Germinal center (tissue), 1 donor: ENCODE measurements around the gene CNPY4.

Source experiments
- DNase-seq: peaks from one replicate; pipeline ENCODE4 v3.0.0; 2012; ENCODE audit warnings: mixed read lengths, low spot score

The CNPY4 gene

DNA sequence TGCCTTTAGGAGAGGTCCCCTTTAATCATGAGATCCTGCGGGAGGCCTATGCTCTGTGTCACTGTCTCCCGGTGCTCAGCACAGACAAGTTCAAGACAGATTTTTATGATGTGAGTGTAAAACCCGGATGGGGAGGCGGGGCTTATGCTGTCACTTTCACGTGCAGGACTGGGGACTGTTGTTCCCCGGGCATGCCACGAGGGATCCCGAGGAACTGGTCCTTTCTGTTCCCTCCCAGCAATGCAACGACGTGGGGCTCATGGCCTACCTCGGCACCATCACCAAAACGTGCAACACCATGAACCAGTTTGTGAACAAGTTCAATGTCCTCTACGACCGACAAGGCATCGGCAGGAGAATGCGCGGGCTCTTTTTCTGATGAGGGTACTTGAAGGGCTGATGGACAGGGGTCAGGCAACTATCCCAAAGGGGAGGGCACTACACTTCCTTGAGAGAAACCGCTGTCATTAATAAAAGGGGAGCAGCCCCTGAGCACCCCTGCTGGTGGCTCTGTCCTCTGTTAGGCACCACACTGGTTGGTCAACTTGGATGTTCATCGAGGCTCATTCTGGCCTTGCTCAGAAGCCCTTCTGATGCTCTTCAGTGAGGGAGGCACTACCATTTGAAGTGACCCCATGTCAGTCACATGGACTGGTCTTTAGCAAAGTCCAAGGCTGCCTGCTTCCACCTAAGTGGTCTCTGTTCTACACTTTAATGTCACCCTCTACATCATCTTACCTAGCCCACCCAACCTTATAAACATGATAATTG, 27.8 kb upstream of the CNPY4 start:
- DNase-seq: no peak

DNA sequence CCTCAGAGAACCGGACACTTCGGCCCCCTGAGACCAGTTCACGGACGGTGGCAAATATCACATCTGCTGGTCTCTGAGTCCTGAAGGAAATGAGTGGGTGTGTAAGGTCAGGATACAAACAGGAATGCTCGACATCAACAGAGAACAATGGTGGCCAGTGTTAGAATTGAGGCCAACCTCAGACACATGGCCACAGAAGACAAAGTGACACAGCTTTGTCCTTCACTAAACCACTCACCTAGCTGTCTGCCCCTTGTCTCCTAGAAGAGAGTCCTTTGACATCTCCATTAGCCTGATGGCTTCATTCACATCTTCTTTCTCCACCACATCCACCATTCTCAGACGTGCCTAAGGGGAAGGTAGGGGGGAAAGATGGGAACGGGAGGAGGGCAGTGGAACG, 26.4 kb upstream of the CNPY4 start:
- DNase-seq: no peak

DNA sequence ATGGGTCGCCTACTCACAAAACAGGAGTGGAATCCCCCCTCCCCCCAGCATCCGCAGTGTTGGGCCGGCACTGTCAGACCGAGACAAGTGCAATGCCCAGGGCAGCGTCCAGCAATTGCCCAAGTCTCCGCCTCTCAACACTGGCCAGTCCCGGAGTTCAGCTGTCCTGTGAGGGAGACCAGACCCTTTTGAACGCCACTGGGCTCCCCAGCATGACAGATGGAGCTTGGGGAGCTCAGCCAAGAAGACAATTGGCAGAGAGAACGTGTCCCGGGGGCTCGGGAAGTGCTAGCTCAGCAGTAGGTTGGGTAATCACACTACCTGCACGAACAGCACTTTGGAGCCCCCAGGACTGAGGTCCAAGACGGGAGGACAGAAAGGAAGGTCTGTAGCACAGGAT, 25.9 kb upstream of the CNPY4 start:
- DNase-seq: no peak

DNA sequence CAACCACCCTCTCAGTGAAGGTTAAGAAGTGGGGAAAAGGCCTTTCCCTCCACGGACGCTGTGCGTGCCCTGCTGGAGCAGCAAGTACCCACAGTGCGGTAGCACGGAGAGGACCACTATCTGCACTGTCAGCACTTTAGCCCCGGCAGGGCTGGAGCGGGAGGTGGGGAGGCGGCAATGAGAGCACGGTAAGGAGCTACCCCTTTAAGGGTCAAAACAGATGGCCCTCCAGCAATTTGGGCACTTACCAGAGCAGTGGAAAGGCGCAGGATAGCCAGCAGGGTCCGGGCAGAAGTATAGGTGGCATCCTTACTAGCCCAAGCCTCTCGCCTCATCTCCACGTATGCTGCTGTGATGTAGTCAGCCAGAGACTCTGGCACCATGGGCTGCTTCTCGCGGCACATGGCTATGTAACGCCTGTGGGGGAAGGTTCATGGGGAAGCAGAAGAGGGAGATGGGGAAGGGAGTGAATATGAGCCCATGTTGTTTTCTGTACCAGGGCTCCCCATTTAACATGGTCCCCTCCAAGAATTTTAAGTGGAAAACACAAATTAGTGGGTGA, 25.4 kb upstream of the CNPY4 start:
- no peak for DNase-seq

DNA sequence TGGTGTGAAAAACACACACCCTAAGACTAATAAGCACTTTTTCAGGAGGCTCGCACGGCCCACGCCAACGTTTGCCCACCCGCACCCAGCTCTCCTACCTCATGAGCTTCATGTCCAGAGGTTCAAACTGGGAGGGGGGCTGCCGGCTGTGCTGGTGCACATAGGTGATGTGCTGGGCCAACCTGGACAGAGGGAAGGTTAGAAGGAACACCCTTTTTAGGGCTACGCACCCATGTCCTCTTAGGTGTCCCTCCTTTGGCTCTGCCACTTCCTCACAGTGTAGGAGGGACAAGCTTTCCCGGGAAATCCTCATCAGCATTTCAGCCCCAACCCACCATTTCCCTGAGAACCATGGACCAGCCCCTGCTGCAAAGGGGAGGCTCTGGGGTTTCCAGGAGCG, 24.1 kb upstream of the CNPY4 start:
- no peak for DNase-seq

DNA sequence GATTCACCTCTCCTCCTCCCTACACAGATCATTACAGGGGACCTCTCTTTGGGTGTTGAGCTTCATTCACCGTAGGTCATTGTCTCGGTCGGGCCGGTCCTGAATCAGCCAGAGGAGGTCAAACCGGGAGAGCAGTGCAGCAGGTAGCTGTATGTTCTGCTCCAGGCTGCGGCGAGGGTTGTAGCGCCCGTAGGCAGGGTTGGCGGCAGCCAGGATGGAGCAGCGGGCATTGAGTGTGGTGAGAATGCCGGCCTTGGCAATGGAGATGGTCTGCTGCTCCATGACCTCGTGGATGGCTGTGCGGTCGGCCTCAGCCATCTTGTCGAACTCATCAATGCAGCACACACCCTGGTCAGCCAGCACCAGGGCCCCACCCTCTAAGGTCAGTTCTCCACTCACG, 23.7 kb upstream of the CNPY4 start:
- DNase-seq: no peak

DNA sequence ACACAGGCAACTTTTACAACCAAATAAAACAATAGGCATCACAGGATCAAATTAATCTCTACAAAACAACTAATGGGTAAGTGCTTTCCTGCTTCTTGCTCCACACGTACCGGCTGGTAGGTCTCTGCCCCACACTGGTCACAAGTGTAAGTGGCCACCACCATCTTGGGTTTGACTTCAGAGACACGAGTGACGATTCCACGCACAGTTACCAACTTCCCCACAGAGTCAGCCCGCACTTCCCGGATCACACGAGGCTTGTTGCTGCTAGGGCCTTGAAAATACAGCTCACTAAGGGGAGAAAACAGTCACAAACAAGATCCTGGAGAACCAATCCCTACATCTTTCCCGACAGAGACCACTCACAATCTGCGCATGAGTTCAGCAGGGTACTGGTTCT, 20.5 kb upstream of the CNPY4 start:
- no peak for DNase-seq

DNA sequence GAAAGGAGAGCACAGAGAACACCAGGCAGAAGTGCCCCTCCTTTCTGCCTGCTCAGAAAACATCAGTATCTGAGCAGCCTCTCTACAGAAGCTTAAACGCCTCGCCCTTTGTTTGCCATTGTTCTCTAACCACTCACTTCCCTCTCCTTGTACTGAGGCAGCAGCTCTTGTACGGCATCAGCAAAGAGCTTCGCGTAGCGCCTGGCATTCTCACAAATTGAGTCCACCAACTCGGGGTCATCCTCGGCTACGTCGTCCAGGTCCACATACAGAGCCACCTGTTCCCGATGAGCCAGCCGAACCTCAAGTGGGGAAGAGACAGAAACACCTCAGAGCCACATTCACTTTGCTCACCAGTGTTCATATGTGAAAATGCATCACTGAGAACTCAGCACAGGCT, 20.0 kb upstream of the CNPY4 start:
- DNase-seq: no peak

DNA sequence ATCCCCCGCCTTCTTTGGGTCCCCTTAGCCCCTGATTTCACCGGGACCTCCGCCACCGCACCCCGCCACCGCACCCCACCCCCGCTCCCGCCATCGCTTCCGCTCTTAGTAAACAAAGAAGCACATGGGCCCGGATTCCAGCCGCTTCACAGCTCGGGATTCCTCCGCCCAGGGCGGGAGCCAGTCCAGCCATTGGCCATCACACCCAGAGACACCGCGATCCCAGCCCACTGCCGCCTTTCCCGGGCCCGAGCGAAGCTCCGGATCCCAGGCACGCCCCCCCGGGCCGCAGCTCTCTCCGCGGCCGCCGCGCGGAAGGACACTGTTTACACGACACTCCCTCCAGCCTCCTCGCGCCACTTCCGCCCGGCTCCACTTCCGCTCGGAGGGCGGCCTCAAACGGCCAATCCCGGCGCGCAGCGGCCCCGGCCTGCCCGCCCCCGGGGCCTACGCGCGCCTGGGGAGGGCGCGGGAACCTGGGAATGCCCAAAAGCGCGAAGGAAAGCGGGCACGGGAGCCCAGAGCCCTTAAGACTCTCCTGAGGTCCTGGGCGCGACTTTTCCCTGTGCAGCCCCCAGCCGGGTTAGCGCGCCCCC, 18.9 kb upstream of the CNPY4 start:
- DNase-seq: peak; percentile 95

DNA sequence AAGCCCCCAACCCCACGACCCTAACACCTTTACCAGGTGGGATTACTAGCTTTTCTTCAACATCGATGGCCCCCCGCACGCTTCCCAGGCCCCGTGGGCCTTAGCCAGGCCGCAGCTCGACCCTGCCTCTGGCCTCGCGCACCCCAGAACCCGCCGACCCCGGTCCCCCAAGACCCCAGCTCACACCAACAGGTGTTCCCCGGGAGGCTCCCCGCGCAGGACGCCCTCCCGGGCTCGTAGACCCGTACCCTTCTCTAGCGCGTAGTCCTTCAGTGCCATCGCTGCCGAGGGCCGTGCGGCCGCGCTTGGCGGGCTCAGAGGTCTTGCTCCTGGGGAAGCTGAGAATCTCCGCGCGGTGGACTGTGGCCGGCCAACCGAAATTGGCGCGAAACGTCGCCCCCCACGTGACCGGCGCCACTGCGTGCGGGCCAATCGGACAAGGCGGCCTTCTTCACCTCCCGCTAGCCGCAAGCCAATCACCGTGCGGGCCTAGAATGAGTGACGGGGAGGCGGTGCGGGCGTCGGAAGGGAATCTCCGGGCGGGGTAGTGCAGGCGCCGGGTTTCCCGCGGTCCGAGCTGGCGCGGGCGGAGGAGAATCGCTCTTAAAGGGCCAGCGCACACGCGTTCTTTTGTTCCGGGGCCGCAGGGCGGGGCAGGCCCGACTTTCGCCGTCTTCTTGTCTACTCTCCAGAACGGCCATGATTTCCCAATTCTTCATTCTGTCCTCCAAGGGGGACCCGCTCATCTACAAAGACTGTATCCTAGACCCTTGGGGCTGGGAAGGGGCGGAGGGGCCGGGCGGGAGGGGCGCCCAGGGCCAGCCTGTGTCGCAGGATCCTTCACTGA, 18.2 kb upstream of the CNPY4 start, which contains the start of the genes AP4M1 and MCM7:
TSS of gene AP4M1 (plus strand) at position 628 of the 847 bp plus-strand sequence. CDS start at position 700, 72 bp downstream.
TSS of gene MCM7 (minus strand) at position 382 of the 847 bp plus-strand sequence. CDS start at position 279, 103 bp downstream.
- peak; percentile 99 for DNase-seq

DNA sequence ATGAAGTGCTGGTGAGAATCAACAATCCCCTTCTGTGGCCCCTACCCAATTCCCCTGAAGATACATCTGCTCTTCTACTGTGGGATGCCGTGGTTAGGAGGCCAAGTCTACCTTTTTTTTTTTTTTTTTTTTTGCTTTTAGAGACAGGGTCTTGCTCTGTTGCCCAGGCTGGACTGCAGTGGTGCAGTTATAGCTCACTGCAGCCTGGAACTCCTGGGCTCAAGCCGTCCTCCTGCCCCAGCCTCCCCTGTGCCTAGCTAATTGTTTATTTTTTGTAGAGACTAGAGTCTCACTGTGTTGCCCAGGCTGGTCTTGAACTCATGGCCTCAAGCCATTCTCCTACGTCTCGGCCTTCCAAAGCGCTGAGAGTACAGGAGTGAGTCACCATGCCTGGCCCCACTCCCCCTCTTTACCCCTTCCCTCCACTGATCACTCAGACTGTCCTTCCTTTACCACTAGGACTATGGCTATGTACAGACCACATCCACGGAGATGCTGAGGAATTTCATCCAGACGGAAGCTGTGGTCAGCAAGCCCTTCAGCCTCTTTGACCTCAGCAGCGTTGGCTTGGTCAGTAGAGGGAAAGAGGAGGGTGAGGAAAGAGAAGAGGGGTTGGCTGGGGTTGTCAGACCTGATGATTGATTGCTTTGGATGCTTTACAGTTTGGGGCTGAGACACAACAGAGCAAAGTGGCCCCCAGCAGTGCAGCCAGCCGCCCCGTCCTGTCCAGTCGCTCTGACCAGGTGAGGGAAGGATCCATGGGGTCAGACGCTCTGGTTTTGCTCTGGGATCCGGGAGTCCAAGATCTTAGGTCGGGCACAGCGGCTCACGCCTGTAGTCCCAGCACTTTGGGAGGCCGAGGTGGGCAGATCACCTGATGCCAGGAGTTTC, 16.2 kb upstream of the CNPY4 start:
- no peak for DNase-seq

DNA sequence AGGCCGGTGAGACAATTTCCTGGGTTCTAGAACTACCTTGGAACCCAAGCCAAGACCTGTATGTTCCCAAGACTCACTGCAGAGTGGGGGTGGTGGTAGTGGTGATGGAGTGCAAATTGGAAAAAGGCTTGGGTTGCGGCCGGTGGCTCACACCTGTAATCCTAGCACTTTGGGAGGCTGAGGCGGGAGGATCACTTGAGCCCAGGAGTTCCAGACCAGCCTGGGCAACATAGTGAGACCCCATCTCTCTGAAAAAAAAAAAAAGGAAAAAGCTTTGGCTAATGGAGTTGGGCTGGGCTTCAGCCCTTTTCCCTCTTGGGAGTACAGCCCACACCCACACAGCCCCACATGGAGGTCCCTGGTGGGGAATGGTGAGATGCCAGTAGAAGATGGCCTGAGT, 13.9 kb upstream of the CNPY4 start:
- DNase-seq: no peak

DNA sequence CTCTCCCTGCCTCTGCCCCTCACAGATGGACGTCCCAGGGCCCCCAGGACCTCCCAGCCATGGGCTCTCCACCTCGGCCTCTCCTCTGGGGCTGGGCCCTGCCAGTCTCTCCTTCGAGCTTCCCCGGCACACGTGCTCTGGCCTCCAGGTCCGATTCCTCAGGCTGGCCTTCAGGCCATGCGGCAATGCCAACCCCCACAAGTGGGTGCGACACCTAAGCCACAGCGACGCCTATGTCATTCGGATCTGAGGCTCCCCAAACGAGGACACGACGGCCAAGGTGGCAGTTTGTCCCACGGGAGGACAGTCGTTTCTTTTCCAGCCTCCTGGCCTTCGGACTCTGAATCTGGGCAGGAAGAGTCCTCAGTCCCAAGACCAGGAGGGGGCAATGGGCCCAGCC, 12.8 kb upstream of the CNPY4 start:
- no peak for DNase-seq

DNA sequence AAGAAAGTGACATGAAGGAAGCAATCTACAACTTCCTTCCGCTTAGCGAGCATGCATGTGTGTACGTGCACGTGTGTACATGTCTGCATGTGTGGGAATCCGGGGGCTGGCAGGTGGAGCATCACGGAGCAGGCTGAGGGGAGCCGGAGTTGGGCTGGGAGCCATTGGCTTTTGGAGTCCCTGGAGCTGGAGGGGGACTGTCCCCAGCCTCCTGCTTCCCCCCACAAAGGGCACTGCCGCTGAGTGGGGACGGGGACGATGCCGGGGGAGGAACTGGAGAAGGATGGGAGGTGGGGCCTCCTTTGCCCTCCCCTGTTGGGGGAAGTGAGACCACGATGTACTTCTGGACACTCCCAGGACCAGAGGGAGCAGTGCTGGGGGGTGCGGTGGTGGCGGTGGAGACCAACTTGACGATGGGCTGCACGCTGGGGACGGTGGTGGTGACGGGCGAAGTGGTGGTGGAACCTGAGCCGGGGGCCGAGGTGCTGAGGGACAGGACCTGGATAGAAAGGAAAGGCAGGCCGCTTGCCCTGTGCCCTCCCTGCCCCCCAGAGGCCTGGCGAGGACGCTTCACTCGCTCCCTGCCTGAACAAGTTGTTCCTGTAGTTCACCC, 12.2 kb upstream of the CNPY4 start:
- no peak for DNase-seq

DNA sequence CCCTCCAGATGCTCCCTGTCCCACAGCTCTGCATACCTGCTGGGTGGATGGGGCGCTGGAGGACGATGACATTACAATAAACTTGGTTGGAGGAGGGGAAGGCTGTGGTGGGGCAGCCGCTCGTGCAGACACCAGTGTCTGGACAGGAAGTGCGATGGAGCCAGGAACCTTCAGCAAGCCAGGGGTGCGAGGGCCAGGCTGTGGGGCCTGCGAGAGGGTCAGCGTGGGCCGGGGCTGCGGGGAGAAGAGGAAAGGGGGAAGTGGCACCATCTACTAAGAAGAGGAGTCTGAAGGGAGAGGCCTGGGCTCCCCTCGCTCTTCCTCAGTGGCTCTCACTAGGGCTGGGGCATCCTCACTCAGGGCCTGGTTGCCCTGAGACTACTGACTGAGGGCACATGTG, 11.5 kb upstream of the CNPY4 start:
- DNase-seq: no peak

DNA sequence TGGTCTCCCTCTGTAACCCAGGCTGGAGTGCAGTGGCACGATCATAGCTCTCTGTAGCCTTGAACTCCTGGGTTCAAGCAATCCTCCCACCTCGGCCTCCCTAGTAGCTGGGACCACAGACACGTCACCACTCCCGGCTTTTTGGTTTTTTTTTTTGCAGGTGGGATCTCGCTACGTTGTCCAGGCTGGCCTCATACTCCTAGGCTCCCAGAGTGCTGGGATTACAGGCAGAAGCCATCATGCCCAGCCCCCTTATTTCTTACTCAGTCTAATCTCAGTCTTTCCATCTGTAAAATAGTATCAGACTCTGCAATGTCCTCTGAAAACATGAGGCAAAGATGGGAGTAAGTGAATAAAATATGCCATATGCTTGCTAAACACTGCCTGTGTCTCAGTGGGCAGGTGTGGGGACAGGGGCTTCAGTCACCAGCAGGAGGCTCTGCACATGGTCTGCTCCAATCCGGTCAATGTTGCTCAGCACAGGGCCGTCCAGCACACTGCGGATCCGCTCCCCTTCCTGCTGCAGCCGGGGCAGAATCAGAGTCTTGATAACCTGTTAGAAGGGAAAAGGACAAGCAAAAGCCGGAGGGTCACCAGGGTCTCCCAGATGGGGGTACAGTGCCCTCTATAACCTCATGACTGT, 9.8 kb upstream of the CNPY4 start:
- no peak for DNase-seq

DNA sequence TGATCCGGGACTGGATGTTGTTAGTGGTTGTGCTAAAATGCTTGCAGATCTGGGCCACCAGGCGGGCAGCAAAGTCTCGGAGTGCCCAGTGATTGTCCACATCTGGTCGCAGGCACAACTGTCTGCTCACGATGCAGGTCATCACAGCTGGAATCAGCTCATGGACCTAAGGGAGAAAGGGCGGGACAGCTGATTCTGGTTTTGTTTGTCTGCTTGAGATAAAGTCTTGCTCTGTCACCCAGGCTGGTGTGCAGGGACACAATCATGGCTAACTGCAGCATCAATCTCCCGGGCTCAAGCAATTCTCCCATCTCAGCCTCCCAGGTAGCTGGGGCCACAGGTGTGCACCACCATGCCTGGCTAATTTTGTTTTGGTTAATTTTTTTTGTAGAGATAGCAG, 8.3 kb upstream of the CNPY4 start:
- DNase-seq: no peak

DNA sequence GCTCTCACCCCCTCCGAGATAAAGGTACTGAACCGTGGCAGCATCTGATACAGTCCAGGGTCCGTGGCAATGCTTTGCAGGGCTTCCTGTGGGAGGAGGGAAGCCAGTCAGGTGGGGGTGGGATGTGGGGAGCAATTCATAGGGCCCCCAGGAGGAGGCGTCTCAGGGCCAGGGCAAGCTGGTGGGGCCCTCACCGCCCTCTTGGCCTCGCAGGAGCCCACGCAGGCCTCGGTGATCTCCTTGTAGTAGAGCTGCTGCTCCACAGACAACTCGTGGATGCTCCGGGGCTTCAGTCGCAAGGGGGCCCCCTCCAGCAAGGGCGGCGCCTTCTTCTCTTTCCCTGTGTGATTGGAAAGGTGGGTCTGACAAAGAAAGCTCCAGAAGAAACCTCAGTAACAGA, 7.5 kb upstream of the CNPY4 start:
- no peak for DNase-seq

DNA sequence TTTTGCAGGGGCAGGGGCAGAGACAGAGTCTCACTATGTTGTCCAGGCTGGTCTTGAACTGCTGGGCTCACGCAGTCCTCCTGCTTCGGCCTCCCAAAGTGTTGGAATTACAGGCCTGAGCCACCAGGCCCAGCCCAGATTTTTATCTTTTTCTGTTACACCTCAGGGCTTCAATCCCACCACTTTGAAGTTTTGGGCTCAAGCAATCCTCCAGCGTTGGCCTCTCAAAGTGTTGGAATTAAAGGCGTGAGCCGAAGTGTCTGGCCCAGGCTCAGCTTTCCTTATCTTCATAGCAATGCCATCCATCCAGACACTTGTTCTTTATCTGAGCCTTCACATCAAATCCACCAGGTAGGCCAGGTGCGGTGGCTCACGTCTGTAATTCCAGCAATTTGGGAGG, 4.4 kb upstream of the CNPY4 start:
- DNase-seq: no peak

DNA sequence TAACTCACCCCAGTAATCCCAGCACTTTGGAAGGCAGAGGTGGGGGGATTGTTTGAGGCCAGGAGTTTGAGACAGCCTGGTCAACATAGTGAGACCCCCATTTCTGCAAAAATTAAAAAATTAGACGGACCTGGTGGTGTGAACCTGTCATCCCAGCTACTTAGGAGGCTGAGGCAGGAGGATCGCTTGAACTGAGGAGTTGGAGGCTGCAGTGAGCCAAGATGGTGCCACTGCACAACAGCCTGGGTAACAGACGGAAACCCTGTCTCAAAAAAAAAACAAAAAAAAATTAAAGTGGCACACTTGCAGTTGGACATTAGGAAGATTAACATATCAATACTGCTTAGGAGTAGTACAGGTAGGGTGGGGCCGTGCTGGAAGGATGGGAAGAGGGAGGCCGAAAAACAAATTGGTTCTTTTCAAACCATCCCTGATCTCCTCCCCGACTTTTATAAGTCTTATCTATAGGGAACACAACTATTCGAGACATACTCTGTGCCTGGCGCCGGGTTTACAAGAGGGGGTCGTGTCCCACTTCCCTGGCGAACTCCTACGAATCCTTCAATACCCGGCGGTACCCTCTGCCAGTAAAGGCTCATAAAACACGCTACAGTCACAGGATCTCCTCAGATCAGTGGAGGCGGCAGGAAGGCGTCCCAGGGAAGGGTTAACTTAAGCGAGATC, 904 bp upstream of the CNPY4 start:
- DNase-seq: no peak
